SK-N-SH (cell line): ENCODE results near the gene CIB4. TPM values are rescaled to one million over a fixed set of nuclear protein-coding genes. Genes with fewer than 3 reads are reported as not detected.

Experiments
- CTCF ChIA-PET: fragments of 300-600, 350-600 bp; formaldehyde crosslinking; extraction: SDS; loops from one replicate; lab custom pipeline; 2021; lab: Yijun Ruan, JAX
- POLR2A ChIA-PET: fragments of 350-600 bp; sonication (Branson Sonifier 250); formaldehyde crosslinking; extraction: SDS; loops from one replicate; lab custom pipeline; 2020; ENCODE audit warnings: antibody characterized with exemption, inconsistent platforms; lab: Yijun Ruan, JAX
- DNase-seq: peaks from one replicate; pipeline ENCODE4 v3.0.0; 2012
- H2AFZ ChIP-seq: fragments of 200-600 bp; sonication (generic); 2 replicates; pipeline ENCODE4 v1.8.1; 2016; ENCODE audit warnings: antibody characterized with exemption, mild to moderate bottlenecking, low read depth
- H3F3A ChIP-seq: fragments of 200-600 bp; sonication (generic); replicated peaks from 2 replicates; pipeline ENCODE3; 2016; ENCODE audit warnings: antibody characterized with exemption, mild to moderate bottlenecking; ENCODE audit not compliant: insufficient read depth
- H3K27ac ChIP-seq, 2 experiments: fragments of 200-500 bp in 1 of 2; fragments of 200-600 bp in 1 of 2; sonication (Bioruptor generic) in 1 of 2; sonication (generic), shearing (Covaris generic) in 1 of 2; 2 replicates each; pipeline versions ENCODE4 v1.5.1 to v1.6.1; 2014 to 2016; ENCODE audit warnings: low read depth in 2 of 2, inconsistent platforms in 1 of 2, low read length in 1 of 2, mild to moderate bottlenecking in 1 of 2, mixed read lengths in 1 of 2
- H3K27me3 ChIP-seq: fragments of 200-600 bp; sonication (generic), shearing (Covaris generic); 2 replicates; pipeline ENCODE4 v1.6.1; 2016; ENCODE audit warnings: mixed run types; ENCODE audit not compliant: insufficient read depth
- H3K36me3 ChIP-seq, 2 experiments: fragments of 200-500 bp in 1 of 2; fragments of 200-600 bp in 1 of 2; sonication (Bioruptor generic) in 1 of 2; sonication (generic) in 1 of 2; replicated peaks in 1 of 2; 2 replicates each; pipeline versions ENCODE3 to v1.5.1; 2014 to 2016; ENCODE audit warnings: low read length in 1 of 2, mild to moderate bottlenecking in 1 of 2; ENCODE audit not compliant: insufficient read depth in 2 of 2, control insufficient read depth in 1 of 2
- H3K4me1 ChIP-seq, 2 experiments: fragments of 200-500 bp in 1 of 2; fragments of 200-600 bp in 1 of 2; sonication (Bioruptor generic) in 1 of 2; sonication (generic), shearing (Covaris generic) in 1 of 2; 2 replicates each; pipeline versions ENCODE4 v1.5.1 to v1.6.1; 2014 to 2016; ENCODE audit warnings: low read depth in 1 of 2, low read length in 1 of 2, mixed run types in 1 of 2; ENCODE audit not compliant: insufficient read depth in 2 of 2, control insufficient read depth in 1 of 2
- H3K4me2 ChIP-seq: fragments of 200-600 bp; sonication (generic), shearing (Covaris generic); 2 replicates; pipeline ENCODE4 v1.6.1; 2017; ENCODE audit warnings: mixed run types
- H3K4me3 ChIP-seq, 2 experiments: fragments of 200-500 bp in 1 of 2; fragments of 200-600 bp in 1 of 2; sonication (Bioruptor generic) in 1 of 2; sonication (generic), shearing (Covaris generic) in 1 of 2; 2 replicates each; pipeline versions ENCODE4 v1.5.1 to v1.8.1; 2014 to 2016; ENCODE audit warnings: low read depth in 2 of 2, inconsistent platforms in 1 of 2, low read length in 1 of 2, mild to moderate bottlenecking in 1 of 2, mixed read lengths in 1 of 2, moderate library complexity in 1 of 2
- H3K79me2 ChIP-seq: fragments of 200-600 bp; sonication (generic); 2 replicates; pipeline ENCODE4 v1.8.1; 2017; ENCODE audit warnings: mild to moderate bottlenecking; ENCODE audit not compliant: insufficient read depth
- H3K9ac ChIP-seq: fragments of 200-600 bp; sonication (generic); 2 replicates; pipeline ENCODE4 v1.6.1; 2017; ENCODE audit warnings: mixed run types
- H3K9me2 ChIP-seq: fragments of 200-600 bp; sonication (generic); 2 replicates; pipeline ENCODE4 v1.6.1; 2017; ENCODE audit warnings: mixed run types
- H3K9me3 ChIP-seq: fragments of 200-600 bp; sonication (generic); 2 replicates; pipeline ENCODE4 v1.6.1; 2017; ENCODE audit warnings: mixed run types, mild to moderate bottlenecking, moderate library complexity
- H4K20me1 ChIP-seq: fragments of 200-600 bp; sonication (generic); 2 replicates; pipeline ENCODE4 v1.6.1; 2017; ENCODE audit warnings: mild to moderate bottlenecking, mixed run types; ENCODE audit not compliant: insufficient read depth
- CHD2 ChIP-seq: fragments of 150-350 bp; IDR thresholded peaks from 2 replicates; pipeline ENCODE4 v1.6.1; 2018; ENCODE audit warnings: low read length; ENCODE audit not compliant: partially characterized antibody
- CTCF ChIP-seq: fragments of 200-600 bp; sonication (generic); IDR thresholded peaks from 2 replicates; pipeline ENCODE4 v1.6.1; 2017; ENCODE audit warnings: antibody characterized with exemption, mild to moderate bottlenecking, moderate library complexity
- EP300 ChIP-seq, 2 experiments: IDR thresholded peaks; 2 replicates each; pipeline versions ENCODE4 v1.4.0 to v1.6.1; 2012; ENCODE audit warnings: borderline replicate concordance in 1 of 2, low read depth in 1 of 2, low read length in 1 of 2
- EZH2phosphoT487 ChIP-seq: fragments of 200-600 bp; sonication (generic); IDR thresholded peaks from 2 replicates; pipeline ENCODE4 v1.6.1; 2017; ENCODE audit warnings: low read depth, mixed run types, mild to moderate bottlenecking, antibody characterized with exemption, moderate library complexity, borderline replicate concordance
- FOXJ3 ChIP-seq: sonication (generic); formaldehyde crosslinking; IDR thresholded peaks from 2 replicates; pipeline ENCODE4 v1.5.1; 2020; ENCODE audit warnings: mild to moderate bottlenecking, missing genetic modification reagents
- MAX ChIP-seq: IDR thresholded peaks from 2 replicates; pipeline ENCODE4 v1.4.0; 2012; ENCODE audit warnings: low read depth
- MXI1 ChIP-seq: IDR thresholded peaks from 2 replicates; pipeline ENCODE4 v1.6.1; 2012; ENCODE audit warnings: mild to moderate bottlenecking, low read depth, low read length, improper control_type of control experiment
- NRF1 ChIP-seq: IDR thresholded peaks from 2 replicates; pipeline ENCODE4 v1.6.1; 2012; ENCODE audit warnings: low read depth, mild to moderate bottlenecking, low read length
- POLR2AphosphoS5 ChIP-seq: IDR thresholded peaks from 2 replicates; pipeline ENCODE4 v1.6.1; 2012; ENCODE audit warnings: low read depth, low read length
- RAD21 ChIP-seq: IDR thresholded peaks from 2 replicates; pipeline ENCODE4 v1.6.1; 2012; ENCODE audit warnings: mild to moderate bottlenecking, low read length
- REST ChIP-seq: IDR thresholded peaks from 2 replicates; pipeline ENCODE4 v1.6.1; 2012; ENCODE audit warnings: mild to moderate bottlenecking, low read depth, low read length, moderate library complexity
- SIN3A ChIP-seq: IDR thresholded peaks from 2 replicates; pipeline ENCODE4 v1.6.1; 2012; ENCODE audit warnings: low read depth, mild to moderate bottlenecking, low read length, moderate library complexity, borderline replicate concordance
- YY1 ChIP-seq: IDR thresholded peaks from 2 replicates; pipeline ENCODE4 v1.4.0; 2012; ENCODE audit warnings: low read depth, mild to moderate bottlenecking
- ZBTB33 ChIP-seq: IDR thresholded peaks from 2 replicates; pipeline ENCODE4 v1.4.0; 2012; ENCODE audit warnings: low read depth, borderline replicate concordance
- WGBS: methylation state at CpG from one replicate; pipeline ENCODE4 v1.1.6; 2017; ENCODE audit warnings: low lambda C conversion rate; 5-methylcytosine and 5-hydroxymethylcytosine counted together
- polyA plus RNA-seq, 3 experiments: library from polyadenylated mRNA; depleted of rRNA; stranded (reverse); fragments of >200 nt; gene quantifications; 2 replicates each; pipeline ENCODE4 v1.2.3, GENCODE V29; 2012

CIB4 gene
- polyA plus RNA-seq, 1 of the 3 experiments (the other 2 are of a cell fraction), result not detected

- POLR2A ChIA-PET, result no interaction called here
- 67% methylated on average over 13 of the region's 13 CpGs for WGBS
Measured at GRCh38 chr2:26674771-26675170, 33.6 kb upstream of the CIB4 start.

GRCh38 chr2:26674002-26674751, 33.0 kb upstream of the CIB4 start:
- TF ChIP-seq EP300 (IDR thresholded peaks at IDR 0.05; ENCODE audit: borderline replicate concordance in 1 of 2, low read depth in 1 of 2, low read length in 1 of 2) (no peak), REST (no peak), CHD2 (no peak), YY1 (no peak), MAX (no peak), POLR2AphosphoS5 (no peak), EZH2phosphoT487 (no peak), FOXJ3 (CRISPR knock-in tag) (no peak), CTCF (no peak), ZBTB33 (no peak), SIN3A (no peak)
- Histone ChIP-seq H4K20me1 (no peaks in the 10 kb centered on the region), H3K79me2 (no peaks in the 10 kb centered on the region), H2AFZ (no peak overlapping the region), H3K36me3 (no peaks in the 10 kb centered on the region), H3F3A (no peaks in the 10 kb centered on the region), H3K9ac (no peak overlapping the region), H3K4me1 (peaks cover 0 to 8% of the 10 kb centered on the region in 2 experiments; a peak in 1 of 4 replicates), H3K9me3 (no peaks in the 10 kb centered on the region), H3K4me3 (no peak overlapping the region), H3K27me3 (peaks cover 47% of the 10 kb centered on the region), H3K9me2 (no peaks in the 10 kb centered on the region), H3K27ac (no peak overlapping the region), H3K4me2 (no peak overlapping the region)
- POLR2A ChIA-PET, result no interaction called here
- CTCF ChIA-PET, result interaction anchor here (1.0 to 3.4 kb wide), 4 partner anchors 10 to 72 kb away, joined by 3 to 15 read pairs (median 8); no protein-coding TSS in a partner anchor
- no peak for DNase-seq
- 47% methylated on average over 13 of the region's 14 CpGs for WGBS

More at GRCh38 chr2:26674771-26675170, 33.6 kb upstream of the CIB4 start:
- H3K27me3 ChIP-seq, result peaks cover 53% of the 10 kb centered on the region
- H3K27ac ChIP-seq, result no peak overlapping the region
- H3K9me3 ChIP-seq, result no peaks in the 10 kb centered on the region
- H2AFZ ChIP-seq, result no peak overlapping the region
- no peaks in the 10 kb centered on the region for H3F3A ChIP-seq
- DNase-seq, result no peak
- TF ChIP-seq POLR2AphosphoS5 (no peak), SIN3A (no peak), MAX (no peak), RAD21 (no peak), MXI1 (no peak), NRF1 (no peak), FOXJ3 (CRISPR knock-in tag) (no peak)
- no peaks in the 10 kb centered on the region for H3K36me3 ChIP-seq
- no peaks in the 10 kb centered on the region for H3K9me2 ChIP-seq
- no peaks in the 10 kb centered on the region for H4K20me1 ChIP-seq
- no peak overlapping the region for H3K9ac ChIP-seq
- no peak overlapping the region for H3K4me3 ChIP-seq
- CTCF ChIA-PET, result interaction anchor here (1.0 to 3.4 kb wide), 5 partner anchors 11 to 71 kb away, joined by 3 to 15 read pairs (median 3); no protein-coding TSS in a partner anchor
- H3K79me2 ChIP-seq, result no peaks in the 10 kb centered on the region
- peaks cover 0 to 6% of the 10 kb centered on the region in 2 experiments; a peak in 1 of 4 replicates for H3K4me1 ChIP-seq
- H3K4me2 ChIP-seq, result no peak overlapping the region
